Prostate gland (tissue), 2 donors: ENCODE measurements around the gene PDZD4.

Experiments
- POLR2A ChIP-seq: fragments of 450-650 bp; IDR thresholded peaks from one replicate; pipeline ENCODE4 v1.6.1; 2016; ENCODE audit warnings: antibody characterized with exemption, mild to moderate bottlenecking
- POLR2AphosphoS5 ChIP-seq: sonication (generic); formaldehyde crosslinking; IDR thresholded peaks from one replicate; pipeline ENCODE4 v1.6.1; 2017; ENCODE audit warnings: antibody characterized with exemption
- TF ChIP-seq, protein P1 (sequence below), 4 experiments: fragments of 200-600 bp in 2 of 4; fragments of 450-650 bp in 2 of 4; sonication (generic) in 2 of 4; IDR thresholded peaks; 1 replicate in 3 of 4; 2 replicates in 1 of 4; pipeline ENCODE4 v1.5.1; 2016 to 2019; ENCODE audit warnings: antibody characterized with exemption in 4 of 4, mild to moderate bottlenecking in 2 of 4, moderate library complexity in 2 of 4

DNA sequence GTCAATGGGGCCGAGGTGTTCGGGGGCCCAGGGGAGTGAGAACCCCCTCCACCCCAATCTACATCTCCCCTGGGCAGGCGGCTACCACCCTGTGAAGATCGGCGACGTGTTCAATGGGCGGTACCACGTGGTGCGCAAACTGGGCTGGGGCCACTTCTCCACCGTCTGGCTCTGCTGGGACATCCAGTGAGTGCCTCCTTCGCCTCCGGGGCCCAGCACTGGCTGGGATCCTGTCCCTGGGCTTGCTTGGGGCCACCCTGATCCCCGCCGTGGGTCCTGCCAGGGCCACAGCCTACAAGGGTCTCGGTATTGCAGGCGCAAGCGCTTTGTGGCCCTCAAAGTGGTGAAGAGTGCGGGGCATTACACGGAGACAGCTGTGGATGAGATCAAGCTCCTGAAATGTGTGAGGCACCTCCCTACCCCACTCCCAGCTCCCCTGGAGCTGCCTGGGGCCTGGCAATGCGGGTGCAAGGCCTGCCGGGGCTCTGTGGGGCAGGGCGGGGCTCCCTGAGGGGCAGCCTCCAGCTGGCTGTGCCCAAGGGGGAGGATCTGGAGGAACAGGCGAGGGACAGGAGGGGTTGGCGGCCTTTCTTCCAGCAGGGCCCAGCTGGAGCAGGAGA lies 48.8 kb downstream of the PDZD4 start:
- TF ChIP-seq, protein P1, sequence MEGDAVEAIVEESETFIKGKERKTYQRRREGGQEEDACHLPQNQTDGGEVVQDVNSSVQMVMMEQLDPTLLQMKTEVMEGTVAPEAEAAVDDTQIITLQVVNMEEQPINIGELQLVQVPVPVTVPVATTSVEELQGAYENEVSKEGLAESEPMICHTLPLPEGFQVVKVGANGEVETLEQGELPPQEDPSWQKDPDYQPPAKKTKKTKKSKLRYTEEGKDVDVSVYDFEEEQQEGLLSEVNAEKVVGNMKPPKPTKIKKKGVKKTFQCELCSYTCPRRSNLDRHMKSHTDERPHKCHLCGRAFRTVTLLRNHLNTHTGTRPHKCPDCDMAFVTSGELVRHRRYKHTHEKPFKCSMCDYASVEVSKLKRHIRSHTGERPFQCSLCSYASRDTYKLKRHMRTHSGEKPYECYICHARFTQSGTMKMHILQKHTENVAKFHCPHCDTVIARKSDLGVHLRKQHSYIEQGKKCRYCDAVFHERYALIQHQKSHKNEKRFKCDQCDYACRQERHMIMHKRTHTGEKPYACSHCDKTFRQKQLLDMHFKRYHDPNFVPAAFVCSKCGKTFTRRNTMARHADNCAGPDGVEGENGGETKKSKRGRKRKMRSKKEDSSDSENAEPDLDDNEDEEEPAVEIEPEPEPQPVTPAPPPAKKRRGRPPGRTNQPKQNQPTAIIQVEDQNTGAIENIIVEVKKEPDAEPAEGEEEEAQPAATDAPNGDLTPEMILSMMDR (IDR thresholded peaks at IDR 0.05), result no peak
- TF ChIP-seq POLR2A (no peak), POLR2AphosphoS5 (no peak)
